Esophagus muscularis mucosa (tissue), 4 donors: ENCODE data around the gene PPP1R3D. TPM values are rescaled to one million over a fixed set of nuclear protein-coding genes. Genes with fewer than 3 reads are reported as not detected.

Experiments used
- DNase-seq: peaks from one replicate; pipeline ENCODE4 v3.0.0-alpha.2; 2017; ENCODE audit errors: extremely low spot score
- H3K27ac ChIP-seq, 4 donors: fragments of 200-600 bp; sonication (generic); replicated peaks in 1 of 4; 1 replicate in 3 of 4; 2 replicates in 1 of 4; pipeline ENCODE4 v1.5.1; 2016 to 2019; ENCODE audit warnings: mild to moderate bottlenecking in 1 of 4
- H3K27me3 ChIP-seq, 4 donors: fragments of 200-600 bp; sonication (generic); one replicate each; pipeline versions ENCODE4 v1.5.1 to v1.6.0; 2016 to 2019
- H3K36me3 ChIP-seq, 4 donors: fragments of 200-600 bp; sonication (generic); one replicate each; pipeline ENCODE4 v1.5.1; 2016 to 2019
- H3K4me1 ChIP-seq, 4 donors: fragments of 200-600 bp; sonication (generic); one replicate each; pipeline ENCODE4 v1.5.1; 2016 to 2019
- H3K4me3 ChIP-seq, 4 donors: fragments of 200-600 bp; sonication (generic); 1 replicate in 2 of 4; 2 replicates in 2 of 4; pipeline ENCODE4 v1.5.1; 2016 to 2019; ENCODE audit warnings: mild to moderate bottlenecking in 4 of 4, moderate library complexity in 1 of 4
- H3K9me3 ChIP-seq, 4 donors: fragments of 200-600 bp; sonication (generic); 1 replicate in 3 of 4; 2 replicates in 1 of 4; pipeline ENCODE4 v1.5.1; 2016 to 2019
- EP300 ChIP-seq: sonication (generic); formaldehyde crosslinking; IDR thresholded peaks from one replicate; pipeline ENCODE4 v1.6.1; 2017; ENCODE audit warnings: antibody characterized with exemption
- POLR2A ChIP-seq: fragments of 450-650 bp; IDR thresholded peaks from one replicate; pipeline ENCODE4 v1.6.1; 2017; ENCODE audit warnings: antibody characterized with exemption, moderate library complexity, mild to moderate bottlenecking, low read depth
- POLR2AphosphoS5 ChIP-seq, 2 donors: sonication (generic); formaldehyde crosslinking; IDR thresholded peaks; one replicate each; pipeline ENCODE4 v1.6.1; 2017; ENCODE audit warnings: antibody characterized with exemption in 2 of 2
- WGBS: methylation state at CpG from one replicate; pipeline ENCODE4 v1.1.5; 2018; 5-methylcytosine and 5-hydroxymethylcytosine counted together
- intact Hi-C: fragments of 100-400 bp; cut with DNase I; formaldehyde crosslinking; loops from one replicate; pipeline ENCODE4 v1.15.1; 2023
- total RNA-seq, 4 donors: library from RNA; depleted of rRNA; stranded (reverse); fragments of >200 nt; gene quantifications; one replicate each; pipeline versions ENCODE4 v1.1.0 to v1.2.1, GENCODE V29; 2016
- TF ChIP-seq, protein P1 (sequence below), 3 experiments: fragments of 200-600 bp in 2 of 3; fragments of 450-650 bp in 1 of 3; sonication (generic) in 2 of 3; IDR thresholded peaks; one replicate each; pipeline ENCODE4 v1.5.1; 2017 to 2019; ENCODE audit warnings: antibody characterized with exemption in 3 of 3, mild to moderate bottlenecking in 2 of 3, moderate library complexity in 1 of 3

The PPP1R3D gene, protein sequence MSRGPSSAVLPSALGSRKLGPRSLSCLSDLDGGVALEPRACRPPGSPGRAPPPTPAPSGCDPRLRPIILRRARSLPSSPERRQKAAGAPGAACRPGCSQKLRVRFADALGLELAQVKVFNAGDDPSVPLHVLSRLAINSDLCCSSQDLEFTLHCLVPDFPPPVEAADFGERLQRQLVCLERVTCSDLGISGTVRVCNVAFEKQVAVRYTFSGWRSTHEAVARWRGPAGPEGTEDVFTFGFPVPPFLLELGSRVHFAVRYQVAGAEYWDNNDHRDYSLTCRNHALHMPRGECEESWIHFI
- 10 to 100 TPM in 3 of 4 donors, 1 to 10 TPM in 1; 7.9 to 18.1 (median 11.4) TPM for total RNA-seq

DNA sequence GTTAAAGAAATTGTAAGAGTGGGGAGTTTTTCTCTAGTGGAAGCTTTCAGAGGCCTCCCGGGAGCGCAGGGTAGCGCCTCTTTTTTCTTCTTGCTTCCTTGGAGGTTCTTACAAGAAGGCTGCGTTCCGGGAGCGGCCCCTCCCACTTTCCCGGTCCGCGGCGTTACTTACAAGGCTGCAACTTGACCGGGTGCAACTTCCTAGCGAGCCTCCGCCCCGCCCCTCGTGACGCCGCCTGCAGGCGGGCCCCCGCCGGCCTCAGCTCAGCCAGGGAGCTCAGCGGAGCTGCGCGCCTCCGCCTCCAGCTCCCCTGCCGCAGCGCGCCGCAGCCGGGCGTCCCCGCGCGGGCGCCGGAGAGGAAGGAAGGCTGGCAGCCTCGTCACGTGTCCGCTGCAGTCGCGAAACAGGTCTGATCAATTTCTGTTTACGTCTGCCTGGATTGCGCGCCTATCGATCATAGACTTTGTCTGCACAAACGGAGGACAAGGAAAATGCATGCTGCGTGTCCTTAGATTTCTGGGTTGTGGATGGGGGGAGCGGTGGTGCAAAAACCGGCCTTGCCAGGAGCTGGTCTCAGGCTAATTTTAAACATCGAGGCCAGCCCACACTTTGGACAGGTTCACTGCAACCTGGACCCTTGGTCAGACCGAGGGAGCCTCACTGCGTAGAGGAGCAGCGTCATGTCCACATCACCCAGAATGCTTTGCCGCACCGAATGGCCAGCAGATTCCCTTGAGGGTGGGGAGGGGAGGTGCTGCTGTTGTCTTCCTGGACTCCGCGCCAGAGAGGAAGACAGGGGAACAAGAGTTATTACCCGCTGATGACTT lies at the start of gene PPP1R3D, which contains the start of gene FAM217B:
Gene PPP1R3D (minus strand): TSS at position 177 of the 827 bp plus-strand sequence. CDS start 374 bp downstream, outside the sequence.
Gene FAM217B (plus strand): TSS at position 261 of the 827 bp plus-strand sequence. CDS start 3,555 bp downstream, outside the sequence.
- Histone ChIP-seq H3K4me3 (peak within 1 kb of the TSS; percentile 74 to 84 (median 80)), H3K9me3 (no peaks in the 10 kb centered on the region), H3K4me1 (peaks cover 49 to 68% (median 61%) of the 10 kb centered on the region in 4 donors), H3K36me3 (peaks cover 12 to 34% (median 21%) of the 10 kb centered on the region in 4 donors), H3K27ac (peak within 1 kb of the TSS; percentile 93 to 99 (median 97)), H3K27me3 (no peaks in the 10 kb centered on the region)
- TF ChIP-seq POLR2AphosphoS5 (IDR thresholded peaks at IDR 0.05) (peak; percentile 89 to 95), POLR2A (peak; percentile 44), EP300 (no peak)
- TF ChIP-seq, protein P1, sequence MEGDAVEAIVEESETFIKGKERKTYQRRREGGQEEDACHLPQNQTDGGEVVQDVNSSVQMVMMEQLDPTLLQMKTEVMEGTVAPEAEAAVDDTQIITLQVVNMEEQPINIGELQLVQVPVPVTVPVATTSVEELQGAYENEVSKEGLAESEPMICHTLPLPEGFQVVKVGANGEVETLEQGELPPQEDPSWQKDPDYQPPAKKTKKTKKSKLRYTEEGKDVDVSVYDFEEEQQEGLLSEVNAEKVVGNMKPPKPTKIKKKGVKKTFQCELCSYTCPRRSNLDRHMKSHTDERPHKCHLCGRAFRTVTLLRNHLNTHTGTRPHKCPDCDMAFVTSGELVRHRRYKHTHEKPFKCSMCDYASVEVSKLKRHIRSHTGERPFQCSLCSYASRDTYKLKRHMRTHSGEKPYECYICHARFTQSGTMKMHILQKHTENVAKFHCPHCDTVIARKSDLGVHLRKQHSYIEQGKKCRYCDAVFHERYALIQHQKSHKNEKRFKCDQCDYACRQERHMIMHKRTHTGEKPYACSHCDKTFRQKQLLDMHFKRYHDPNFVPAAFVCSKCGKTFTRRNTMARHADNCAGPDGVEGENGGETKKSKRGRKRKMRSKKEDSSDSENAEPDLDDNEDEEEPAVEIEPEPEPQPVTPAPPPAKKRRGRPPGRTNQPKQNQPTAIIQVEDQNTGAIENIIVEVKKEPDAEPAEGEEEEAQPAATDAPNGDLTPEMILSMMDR (IDR thresholded peaks at IDR 0.05) = peak in 1 of 3 experiments; percentile 16
- under 1% methylated on average over 27 of the region's 57 CpGs for WGBS
- peak; percentile 99 for DNase-seq
- intact Hi-C loops = no loop called here

DNA sequence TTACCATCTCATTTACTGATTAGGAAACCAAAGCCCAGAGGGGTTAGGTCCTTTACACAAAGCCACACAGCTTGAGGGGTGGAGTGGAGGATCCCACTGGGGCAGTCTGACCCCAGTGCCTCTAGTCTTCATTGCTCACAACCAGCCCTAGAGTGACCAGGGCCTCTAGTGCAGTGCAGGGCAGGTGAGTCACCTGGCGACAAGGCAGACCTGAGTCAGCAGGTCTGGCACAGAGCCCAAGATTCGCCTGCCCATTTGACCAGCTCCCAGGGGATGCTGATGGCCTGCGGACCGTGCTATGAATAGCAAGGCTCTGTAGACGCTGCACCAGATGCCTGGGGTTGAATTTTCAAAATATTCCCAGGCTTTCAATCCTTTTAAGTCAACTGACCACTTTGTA lies 48.0 kb upstream of the PPP1R3D start:
- no peaks in the 10 kb centered on the region for H3K36me3 ChIP-seq
- H3K9me3 ChIP-seq = no peaks in the 10 kb centered on the region
- DNase-seq = peak; percentile 57
- no peak overlapping the region for H3K27ac ChIP-seq
- H3K4me3 ChIP-seq = no peak overlapping the region
- no peaks in the 10 kb centered on the region for H3K27me3 ChIP-seq
- TF ChIP-seq, protein P1 (IDR thresholded peaks at IDR 0.05) = no peak
- TF ChIP-seq POLR2A = no peak
- no peak for TF ChIP-seq EP300
- TF ChIP-seq POLR2AphosphoS5 (IDR thresholded peaks at IDR 0.05) = no peak
- WGBS = 72% methylated on average over 5 of the region's 5 CpGs
- intact Hi-C loops = no loop called here
- no peaks in the 10 kb centered on the region for H3K4me1 ChIP-seq

DNA sequence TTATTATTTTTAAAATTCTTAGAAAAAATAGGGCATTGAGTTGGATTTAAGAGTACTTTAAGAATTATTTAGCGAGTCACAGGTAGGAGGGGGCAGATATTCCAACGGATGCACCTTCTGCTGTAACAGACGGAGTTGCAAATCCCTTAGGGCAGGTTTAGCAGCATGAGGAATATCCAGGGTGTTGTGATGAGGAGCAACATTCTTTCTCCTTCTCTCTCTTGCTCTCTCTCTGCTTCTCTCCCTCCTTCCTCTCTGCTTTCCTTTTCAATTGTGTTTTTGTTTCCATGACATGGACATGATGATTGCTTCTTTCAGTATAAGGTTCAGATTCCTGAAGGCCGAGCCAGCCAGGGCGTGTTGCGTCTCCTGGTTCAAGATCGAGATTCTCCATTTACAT lies 47.0 kb upstream of the PPP1R3D start:
- Histone ChIP-seq H3K4me3 (no peak overlapping the region), H3K36me3 (no peaks in the 10 kb centered on the region), H3K4me1 (no peaks in the 10 kb centered on the region), H3K27ac (no peak overlapping the region), H3K9me3 (no peaks in the 10 kb centered on the region), H3K27me3 (no peaks in the 10 kb centered on the region)
- WGBS = 81% methylated on average over 7 of the region's 7 CpGs
- DNase-seq = no peak
- TF ChIP-seq POLR2A (no peak), POLR2AphosphoS5 (IDR thresholded peaks at IDR 0.05) (no peak)
- TF ChIP-seq, protein P1 (IDR thresholded peaks at IDR 0.05) = no peak
- intact Hi-C loops = no loop called here

DNA sequence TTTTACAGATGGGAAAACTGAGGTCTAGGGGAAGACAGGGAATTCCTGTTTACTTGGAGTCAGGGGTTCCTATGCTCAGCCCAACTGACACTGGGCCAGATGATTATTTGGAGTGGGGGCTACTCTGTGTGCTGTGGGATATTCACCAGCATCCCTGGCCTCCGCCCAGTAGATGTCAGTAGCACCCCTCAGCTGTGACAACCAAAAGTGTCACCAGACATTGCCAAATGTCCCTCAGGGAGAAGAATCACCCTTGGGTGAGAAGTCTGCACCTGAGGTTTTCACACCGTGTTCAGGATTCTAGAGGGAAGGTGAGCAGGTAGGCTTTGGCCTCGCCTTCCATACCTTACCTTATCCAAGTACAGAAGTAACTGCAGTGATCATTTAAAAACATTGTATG lies 45.8 kb upstream of the PPP1R3D start:
- DNase-seq = peak; percentile 57
- H3K9me3 ChIP-seq = no peaks in the 10 kb centered on the region
- intact Hi-C loops = no loop called here
- no peak overlapping the region for H3K27ac ChIP-seq
- H3K36me3 ChIP-seq = no peaks in the 10 kb centered on the region
- 87% methylated on average over 3 of the region's 3 CpGs for WGBS
- no peaks in the 10 kb centered on the region for H3K4me1 ChIP-seq
- H3K27me3 ChIP-seq = no peaks in the 10 kb centered on the region
- no peak overlapping the region for H3K4me3 ChIP-seq
- no peak for TF ChIP-seq EP300
- TF ChIP-seq POLR2A = no peak
- TF ChIP-seq, protein P1 (IDR thresholded peaks at IDR 0.05) = no peak
